Measurements from ENCODE around the gene BMF. TPM values are rescaled to one million over a fixed set of nuclear protein-coding genes. Genes with fewer than 3 reads are reported as not detected.
A peak's percentile ranks its signal among the peaks of the same experiment; 100 is the strongest.
"Not testable (repeated sequence)": the region's sequence is repeated elsewhere in the genome, so short reads cannot be mapped to it uniquely, and the experiment has no call there.

BMF gene
- total RNA-seq, 1 donor from 2014 or later: 2.2 TPM

GRCh38 chr15:40130799-40131502, 22.3 kb upstream of the BMF start:
- no peak for TF ChIP-seq CTCF (IDR thresholded peaks at IDR 0.05)
- Histone ChIP-seq H3K4me3 (no peak overlapping the region), H3K27ac (no peak overlapping the region), H3K36me3 (no peaks in the 10 kb centered on the region), H3K4me1 (no peaks in the 10 kb centered on the region), H3K9me3 (no peaks in the 10 kb centered on the region), H3K27me3 (no peaks in the 10 kb centered on the region)
- DNase-seq (ENCODE audit: low spot score in 2 of 2): peak in 1 of 2 donors; percentile 7
- intact Hi-C loops (cut with DNase I): no loop called here

DNA sequence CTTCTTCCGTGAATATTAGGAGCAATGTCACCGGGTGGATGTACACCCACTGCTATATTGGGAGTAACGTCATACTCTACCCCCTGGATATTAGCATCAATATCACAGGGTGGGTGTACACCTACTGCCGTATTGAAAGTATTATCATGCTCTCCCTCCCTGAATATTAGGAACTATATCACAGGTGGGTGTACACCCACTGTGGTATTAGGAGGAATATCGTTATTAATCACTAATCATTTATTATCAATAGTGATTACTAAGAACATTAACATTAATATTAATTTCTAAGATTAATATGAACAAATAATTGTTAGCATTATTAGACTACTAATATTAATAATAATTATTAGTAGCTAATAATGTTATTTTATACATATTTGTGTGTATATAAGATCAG, 21.4 kb upstream of the BMF start:
- H3K4me1 ChIP-seq: no peaks in the 10 kb centered on the region
- no peaks in the 10 kb centered on the region for H3K27me3 ChIP-seq
- no peaks in the 10 kb centered on the region for H3K9me3 ChIP-seq
- intact Hi-C loops (cut with DNase I): no loop called here
- DNase-seq (ENCODE audit: low spot score in 2 of 2): no peak
- TF ChIP-seq CTCF (IDR thresholded peaks at IDR 0.05): no peak
- H3K4me3 ChIP-seq: no peak overlapping the region
- no peaks in the 10 kb centered on the region for H3K36me3 ChIP-seq
- no peak overlapping the region for H3K27ac ChIP-seq

- TF ChIP-seq CTCF (IDR thresholded peaks at IDR 0.05): no peak
- no peak overlapping the region for H3K27ac ChIP-seq
- no peaks in the 10 kb centered on the region for H3K9me3 ChIP-seq
- no peaks in the 10 kb centered on the region for H3K4me1 ChIP-seq
- H3K27me3 ChIP-seq: no peaks in the 10 kb centered on the region
- no peaks in the 10 kb centered on the region for H3K36me3 ChIP-seq
- no peak overlapping the region for H3K4me3 ChIP-seq
- DNase-seq (ENCODE audit: low spot score in 2 of 2): peak in 1 of 2 donors; percentile 15
- intact Hi-C loops (cut with DNase I): no loop called here
Measured at GRCh38 chr15:40128766-40129660, 20.3 kb upstream of the BMF start.

- no peak overlapping the region for H3K27ac ChIP-seq
- H3K27me3 ChIP-seq: no peaks in the 10 kb centered on the region
- no peaks in the 10 kb centered on the region for H3K4me1 ChIP-seq
- TF ChIP-seq CTCF (IDR thresholded peaks at IDR 0.05): no peak
- intact Hi-C loops (cut with DNase I): no loop called here
- no peaks in the 10 kb centered on the region for H3K9me3 ChIP-seq
- DNase-seq (ENCODE audit: low spot score in 2 of 2): peak in 1 of 2 donors; percentile 25
- no peaks in the 10 kb centered on the region for H3K36me3 ChIP-seq
- H3K4me3 ChIP-seq: no peak overlapping the region
Measured at GRCh38 chr15:40125950-40126349, 17.3 kb upstream of the BMF start.

DNA sequence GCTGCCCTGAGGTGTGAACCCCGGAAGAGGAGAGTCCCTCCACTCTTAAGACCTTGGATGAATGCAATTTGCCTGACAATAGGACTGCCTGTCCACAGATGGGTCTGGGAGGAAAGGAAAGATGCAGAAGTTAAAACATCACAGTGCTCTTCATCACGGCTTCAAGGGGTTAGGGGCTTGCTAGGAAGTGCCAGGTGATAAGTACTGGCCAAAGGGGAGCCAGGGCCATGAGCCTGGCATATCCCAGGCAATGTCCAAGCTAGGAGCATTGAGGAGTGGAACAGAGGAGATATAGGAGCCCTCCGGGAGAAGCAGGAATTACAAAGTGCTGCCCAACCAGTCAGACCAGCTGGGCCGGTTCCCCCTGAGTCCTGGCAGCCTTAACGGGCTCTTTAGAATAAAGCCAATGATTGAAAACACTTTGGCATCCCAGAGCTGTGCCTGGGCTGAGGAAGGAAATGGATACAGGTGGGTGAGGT, 16.2 kb upstream of the BMF start:
- intact Hi-C loops (cut with DNase I); H3K9me3 ChIP-seq; H3K4me3 ChIP-seq: not testable (repeated sequence)

DNA sequence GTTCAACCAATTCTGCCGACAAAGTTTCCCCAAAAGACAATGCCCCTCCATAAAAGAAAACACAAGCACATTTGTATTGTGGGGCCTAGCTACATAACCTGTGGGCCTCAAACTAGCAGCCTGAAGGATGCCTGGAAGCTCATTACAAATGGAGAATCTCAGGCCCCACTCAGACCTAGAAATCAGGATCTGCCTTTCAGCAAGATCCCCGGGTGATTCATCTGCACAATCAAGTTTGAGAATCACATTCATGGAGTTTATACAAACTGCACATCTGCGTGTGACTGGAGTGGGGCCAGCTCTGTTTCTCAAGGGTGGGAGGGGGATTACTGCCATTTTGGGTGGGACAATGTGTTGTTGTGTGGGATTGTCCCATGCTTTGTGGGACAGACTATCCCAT, 15.7 kb upstream of the BMF start:
- H3K27me3 ChIP-seq; H3K9me3 ChIP-seq; H3K4me1 ChIP-seq; H3K36me3 ChIP-seq; H3K4me3 ChIP-seq; intact Hi-C loops (cut with DNase I); H3K27ac ChIP-seq: not testable (repeated sequence)
- peak in 1 of 2 donors; percentile 35 for DNase-seq (ENCODE audit: low spot score in 2 of 2)

More for the DNA sequence above, 16.2 kb upstream of the BMF start:
- H3K27me3 ChIP-seq, H3K27ac ChIP-seq, H3K4me1 ChIP-seq, H3K36me3 ChIP-seq: not testable (repeated sequence)
- peak in 1 of 2 donors; percentile 30 for DNase-seq (ENCODE audit: low spot score in 2 of 2)

GRCh38 chr15:40123863-40124262, 15.2 kb upstream of the BMF start:
- H3K27me3 ChIP-seq; H3K27ac ChIP-seq; H3K9me3 ChIP-seq; intact Hi-C loops (cut with DNase I); H3K36me3 ChIP-seq; H3K4me3 ChIP-seq; H3K4me1 ChIP-seq: not testable (repeated sequence)
- DNase-seq (ENCODE audit: low spot score in 2 of 2): peak in 1 of 2 donors; percentile 19

DNA sequence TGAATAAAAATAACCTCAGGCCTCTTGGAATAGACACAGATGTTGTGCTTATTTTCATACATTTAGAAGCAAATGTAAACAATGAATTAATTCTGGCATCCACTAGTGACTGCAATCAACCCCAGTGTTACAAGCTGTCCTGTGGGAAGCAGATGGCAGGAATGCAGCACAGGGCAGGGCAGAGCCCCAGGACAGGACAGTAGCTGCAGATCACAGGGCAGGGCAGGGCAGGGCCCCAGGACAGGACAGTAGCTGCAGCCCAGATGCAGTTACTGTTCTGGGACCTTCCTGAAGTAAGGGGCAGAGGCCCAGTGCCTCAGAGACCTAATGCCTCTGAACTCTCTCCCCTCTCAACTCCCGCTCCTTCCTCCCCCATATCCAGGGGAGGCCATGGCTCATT, 14.3 kb upstream of the BMF start:
- peak in 1 of 2 donors; percentile 45 for DNase-seq (ENCODE audit: low spot score in 2 of 2)
- H3K27me3 ChIP-seq; H3K4me3 ChIP-seq; H3K4me1 ChIP-seq; H3K36me3 ChIP-seq; H3K27ac ChIP-seq; intact Hi-C loops (cut with DNase I); H3K9me3 ChIP-seq: not testable (repeated sequence)
